Sciatic nerve (tissue), 2 donors: Measurements from ENCODE around the gene FAM83E. TPM values are rescaled to one million over a fixed set of nuclear protein-coding genes. Genes with fewer than 3 reads are reported as not detected.

Experiments
- ATAC-seq: fragments of 200-7000 bp; cut with Tn5 transposase; one replicate; pipeline ENCODE4 v1.9.1; 2020; ENCODE audit warnings: mild to moderate bottlenecking, moderate library complexity
- DNase-seq: peaks from one replicate; pipeline ENCODE4 v3.0.0-alpha.2; 2020; ENCODE audit warnings: low spot score
- intact Hi-C: fragments of 100-400 bp; cut with DNase I; formaldehyde crosslinking; loops from one replicate; pipeline ENCODE4 v1.14.2; 2022
- total RNA-seq: library from RNA; stranded (reverse); fragmentation: NEBNext Ultra II Directional; extraction: Animal tissue kit (Norgen Biotek cat#: 25700); gene quantifications from one replicate; pipeline ENCODE4 v1.2.1, GENCODE V29; 2021
- donor health status: DM: no; HTN: no; CAD: no.
- donor health status: DM: no; HTN: no; CAD: no.

FAM83E gene
- total RNA-seq, 1 donor from 2014 or later, result not detected

- ATAC-seq (no peak), DNase-seq (no peak)
- intact Hi-C loops, result no loop called here
Measured at GRCh38 chr19:48616491-48617056, 1.7 kb upstream of the FAM83E start.

- no peak for ATAC-seq
- intact Hi-C loops, result no loop called here
- DNase-seq, result no peak
Measured at GRCh38 chr19:48616041-48616436, 1.2 kb upstream of the FAM83E start.

GRCh38 chr19:48615231-48616040, 560 bp upstream of the FAM83E start:
- DNase-seq (no peak), ATAC-seq (no peak)
- intact Hi-C loops, result no loop called here

- ATAC-seq (no peak), DNase-seq (no peak)
- intact Hi-C loops, result no loop called here
Measured at GRCh38 chr19:48613852-48614435, 932 bp downstream of the FAM83E start.

- ATAC-seq, result no peak
- DNase-seq, result no peak
- intact Hi-C loops, result no loop called here
Measured at GRCh38 chr19:48613024-48613851, 1.6 kb downstream of the FAM83E start.

GRCh38 chr19:48611872-48612271, 3.0 kb downstream of the FAM83E start:
- DNase-seq (no peak), ATAC-seq (no peak)
- intact Hi-C loops, result no loop called here

GRCh38 chr19:48609571-48610108, 5.2 kb downstream of the FAM83E start:
- ATAC-seq, result no peak
- no peak for DNase-seq
- intact Hi-C loops, result loop anchor here (10.0 kb wide), 1 partner anchor 135 kb away; no protein-coding TSS in a partner anchor

GRCh38 chr19:48608798-48609263, 6.0 kb downstream of the FAM83E start:
- intact Hi-C loops, result loop anchor here (10.0 kb wide), 1 partner anchor 134 kb away; no protein-coding TSS in a partner anchor
- DNase-seq (no peak), ATAC-seq (peak; percentile 30)

- ATAC-seq, result no peak
- no peak for DNase-seq
- intact Hi-C loops, result loop anchor here (10.0 kb wide), 1 partner anchor 133 kb away; no protein-coding TSS in a partner anchor
Measured at GRCh38 chr19:48607359-48607755, 7.5 kb downstream of the FAM83E start.

- ATAC-seq (no peak), DNase-seq (no peak)
Measured at GRCh38 chr19:48606463-48607358, 8.2 kb downstream of the FAM83E start, which contains the start of gene SPACA4. TSS of gene SPACA4 (plus strand) at chr19:48606742. CDS start at chr19:48606979, 237 bp downstream.

GRCh38 chr19:48603850-48604249, 11.0 kb downstream of the FAM83E start:
- ATAC-seq (no peak), DNase-seq (no peak)
- intact Hi-C loops, result loop anchor here (10.0 kb wide), 1 partner anchor 129 kb away; no protein-coding TSS in a partner anchor

More at GRCh38 chr19:48606463-48607358, 8.2 kb downstream of the FAM83E start, which contains the start of gene SPACA4:
- intact Hi-C loops, result loop anchor here (10.0 kb wide), 1 partner anchor 132 kb away; no protein-coding TSS in a partner anchor

GRCh38 chr19:48603449-48603848, 11.4 kb downstream of the FAM83E start:
- intact Hi-C loops, result loop anchor here (10.0 kb wide), 1 partner anchor 129 kb away; no protein-coding TSS in a partner anchor
- ATAC-seq (no peak), DNase-seq (no peak)

GRCh38 chr19:48603001-48603400, 11.9 kb downstream of the FAM83E start:
- DNase-seq (no peak), ATAC-seq (no peak)
- intact Hi-C loops, result loop anchor here (10.0 kb wide), 1 partner anchor 128 kb away; no protein-coding TSS in a partner anchor

GRCh38 chr19:48600679-48601417, 14.0 kb downstream of the FAM83E start:
- intact Hi-C loops, result loop anchor here (10.0 kb wide), 1 partner anchor 126 kb away; no protein-coding TSS in a partner anchor
- ATAC-seq, result no peak
- DNase-seq, result no peak

- no peak for ATAC-seq
- DNase-seq, result no peak
- intact Hi-C loops, result loop anchor here (10.0 kb wide), 1 partner anchor 104 kb away; no protein-coding TSS in a partner anchor
Measured at GRCh38 chr19:48598996-48599700, 15.7 kb downstream of the FAM83E start.
